CD4-positive, alpha-beta T cell treated with Interleukin-12 subunit alpha and Interleukin-12 subunit beta, for 1 hour (primary cell): ENCODE measurements around the gene PYCR2.
A peak's percentile ranks its signal among the peaks of the same experiment; 100 is the strongest.

Experiments
- DNase-seq: peaks from one replicate; pipeline ENCODE4 v3.0.0-alpha.2; 2020

Gene PYCR2

DNA sequence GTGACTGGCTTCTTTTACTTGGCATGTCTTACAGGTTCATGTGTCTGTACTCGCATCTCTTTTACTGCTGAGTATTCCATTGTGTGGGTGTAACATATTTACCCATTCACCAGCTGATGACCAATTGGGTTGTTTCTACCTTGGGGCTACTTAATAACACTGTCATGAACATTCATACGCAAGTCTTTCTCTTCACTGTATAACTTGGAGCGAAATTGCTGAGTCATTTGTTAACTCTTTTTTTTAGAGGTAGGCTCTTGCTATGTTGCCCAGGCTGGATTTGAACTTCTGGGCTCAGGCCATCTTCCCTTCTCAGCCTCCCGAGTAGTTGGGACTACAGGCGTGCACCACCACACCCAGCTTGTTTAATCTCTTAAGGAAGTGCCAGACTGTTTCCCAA lies 6.5 kb downstream of the PYCR2 start:
- no peak for DNase-seq

DNA sequence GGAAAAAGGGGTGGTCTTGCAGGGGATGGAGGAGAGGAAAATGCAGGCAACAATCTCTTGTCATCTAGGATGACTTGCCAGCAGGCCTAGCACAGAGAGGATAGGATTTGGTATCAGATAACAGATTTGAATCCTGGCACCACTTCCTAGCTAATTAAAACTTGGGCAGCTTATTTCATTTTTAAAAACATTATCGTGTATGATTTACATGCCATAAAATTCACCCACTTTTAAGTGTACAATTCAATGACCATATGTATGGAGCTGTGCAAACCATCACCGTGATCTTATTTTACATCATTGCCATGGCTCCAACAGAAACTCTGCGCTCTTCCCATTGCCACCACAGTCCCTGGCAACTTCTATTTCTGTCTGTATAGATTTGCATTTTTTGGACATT lies 6.9 kb downstream of the PYCR2 start:
- DNase-seq: no peak

DNA sequence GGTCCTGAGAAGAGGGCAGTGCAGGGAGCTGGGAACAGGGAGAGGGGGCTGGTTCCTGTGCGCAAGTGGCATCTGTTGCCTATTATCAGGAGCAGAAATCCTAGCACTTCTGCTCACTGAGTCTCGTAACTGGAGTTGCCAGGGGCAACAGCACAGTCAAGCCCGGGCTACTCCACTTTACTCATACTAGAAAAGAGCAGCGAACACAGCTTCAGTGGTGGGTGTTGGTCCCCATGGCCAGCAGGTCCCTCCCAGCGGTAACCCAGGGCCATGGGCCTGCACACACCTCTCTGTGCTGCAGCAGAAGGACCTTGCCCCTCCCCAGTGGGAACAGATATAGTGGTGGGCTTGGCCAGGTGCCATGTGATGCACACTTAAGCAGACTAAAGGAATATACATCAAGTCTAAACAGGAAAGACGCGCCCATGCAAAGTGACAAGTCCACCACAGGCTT lies 8.5 kb downstream of the PYCR2 start:
- DNase-seq: no peak

DNA sequence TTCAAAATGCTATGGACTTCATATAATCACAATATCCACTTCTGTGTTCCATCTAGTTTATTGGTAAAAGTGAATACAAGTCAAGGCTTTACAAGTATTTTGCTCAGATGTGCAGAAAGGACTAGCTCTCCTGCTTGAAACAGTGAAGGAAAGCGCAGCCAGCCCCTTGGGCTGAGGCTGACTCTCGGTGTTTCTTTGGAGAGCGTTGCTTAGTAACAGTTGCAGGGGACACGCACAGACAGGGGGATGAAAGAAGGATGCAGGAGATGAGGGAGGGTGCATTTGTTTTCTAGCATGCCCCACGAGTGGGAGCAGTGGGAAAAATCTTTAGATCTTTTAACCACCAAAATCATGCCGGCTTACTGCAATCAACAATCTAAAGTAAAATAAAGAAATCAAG lies 9.1 kb downstream of the PYCR2 start:
- no peak for DNase-seq

DNA sequence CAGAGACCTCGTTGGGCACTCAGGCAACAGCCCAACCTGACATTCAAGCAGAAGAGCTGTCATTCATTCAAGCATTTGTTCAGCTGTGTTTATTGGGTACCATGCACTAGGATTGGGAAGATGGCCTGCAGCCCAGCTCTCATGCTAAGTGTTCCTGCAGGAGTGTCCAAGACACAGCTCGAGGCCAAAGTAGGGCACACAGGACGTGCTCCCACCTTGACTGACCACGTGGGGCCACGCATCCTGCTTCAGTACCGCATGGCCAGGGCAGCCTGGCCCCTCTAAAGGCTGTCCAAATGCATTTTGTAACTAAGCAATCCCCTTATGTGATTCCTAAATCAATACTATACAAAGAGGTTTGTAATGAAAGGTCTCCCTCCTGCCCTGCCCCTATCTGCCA lies 9.7 kb downstream of the PYCR2 start:
- no peak for DNase-seq

DNA sequence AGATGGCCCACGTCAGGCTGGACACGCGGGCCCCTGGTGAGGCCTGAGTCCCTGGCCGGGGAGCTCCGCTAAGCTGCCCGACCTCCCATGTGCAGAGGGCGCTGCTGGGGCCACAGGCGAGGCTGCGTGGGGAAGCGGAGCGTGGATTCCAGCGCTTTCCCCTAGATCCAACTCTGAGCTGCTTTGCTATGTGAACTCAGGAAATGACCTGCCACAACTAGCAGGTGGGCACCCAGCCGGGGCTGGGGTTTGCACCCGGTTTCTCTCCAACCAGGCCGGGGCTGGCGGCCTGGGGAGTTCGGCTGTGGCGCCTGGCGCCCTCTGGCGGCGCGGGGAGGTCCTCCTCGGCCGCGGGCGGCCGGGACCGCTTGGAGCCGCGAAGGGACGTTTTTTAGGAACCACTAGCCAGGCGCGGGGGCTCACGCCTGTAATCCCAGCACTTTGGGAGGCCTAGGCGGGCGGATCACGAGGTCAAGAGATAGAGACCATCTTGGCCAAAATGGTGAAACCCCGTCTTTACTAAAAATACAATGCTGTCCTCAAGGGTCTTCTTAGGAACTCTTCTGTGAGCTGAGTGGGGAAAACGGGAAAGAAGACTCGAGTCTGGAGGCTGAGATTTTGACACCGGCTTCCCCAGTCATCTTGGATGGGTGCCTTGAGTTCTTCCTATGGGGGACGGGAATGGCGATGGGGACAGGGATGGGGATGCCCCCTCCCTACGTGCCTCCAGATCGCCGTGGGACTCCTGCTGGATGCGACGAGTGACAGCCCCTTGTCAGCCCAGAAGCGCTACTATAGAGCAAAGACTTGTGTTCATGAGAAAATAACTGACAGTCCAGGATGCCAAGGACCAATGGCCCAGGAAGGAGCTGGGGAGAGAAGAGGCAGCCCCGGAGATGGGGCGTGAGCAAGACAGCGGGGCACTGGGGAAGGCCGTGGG lies 12.6 kb downstream of the PYCR2 start:
- DNase-seq: peak; percentile 74

DNA sequence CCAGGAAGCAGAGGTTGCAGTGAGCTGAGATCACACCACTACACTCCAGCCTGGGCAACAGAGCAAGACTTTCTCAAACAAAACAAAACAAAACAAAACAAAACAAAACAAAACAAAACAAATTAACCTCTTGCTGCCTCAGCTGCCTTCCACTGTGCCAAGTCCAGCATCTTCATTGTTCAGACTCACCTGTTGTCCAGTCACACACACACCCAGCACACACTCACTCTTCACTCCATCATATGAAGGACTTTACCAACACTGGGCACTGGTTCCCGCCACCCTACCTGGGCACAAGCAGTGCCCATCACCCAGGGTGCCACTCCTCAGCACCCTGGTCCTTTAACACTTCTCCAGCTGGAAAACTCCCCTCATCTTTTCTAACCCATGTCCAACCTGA lies 14.6 kb downstream of the PYCR2 start:
- no peak for DNase-seq

DNA sequence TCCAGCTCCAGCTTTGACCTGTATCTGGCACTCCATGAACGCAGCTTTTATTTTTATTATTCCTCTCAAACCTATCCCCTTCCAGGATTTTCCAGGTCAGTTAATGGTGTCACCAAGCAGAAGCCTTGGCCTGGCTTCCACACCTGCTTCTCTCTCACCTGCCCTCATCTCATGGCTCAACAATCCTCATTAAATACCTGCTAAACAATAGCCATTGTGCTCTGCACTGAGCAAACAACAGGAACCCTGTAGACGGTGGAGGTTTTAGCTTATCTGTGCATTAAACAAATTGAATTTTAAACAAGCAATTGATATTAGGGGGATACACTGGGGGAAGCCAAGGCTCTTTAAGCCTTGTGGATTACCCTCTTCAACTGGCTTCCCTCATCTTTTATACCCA lies 15.3 kb downstream of the PYCR2 start:
- DNase-seq: no peak

DNA sequence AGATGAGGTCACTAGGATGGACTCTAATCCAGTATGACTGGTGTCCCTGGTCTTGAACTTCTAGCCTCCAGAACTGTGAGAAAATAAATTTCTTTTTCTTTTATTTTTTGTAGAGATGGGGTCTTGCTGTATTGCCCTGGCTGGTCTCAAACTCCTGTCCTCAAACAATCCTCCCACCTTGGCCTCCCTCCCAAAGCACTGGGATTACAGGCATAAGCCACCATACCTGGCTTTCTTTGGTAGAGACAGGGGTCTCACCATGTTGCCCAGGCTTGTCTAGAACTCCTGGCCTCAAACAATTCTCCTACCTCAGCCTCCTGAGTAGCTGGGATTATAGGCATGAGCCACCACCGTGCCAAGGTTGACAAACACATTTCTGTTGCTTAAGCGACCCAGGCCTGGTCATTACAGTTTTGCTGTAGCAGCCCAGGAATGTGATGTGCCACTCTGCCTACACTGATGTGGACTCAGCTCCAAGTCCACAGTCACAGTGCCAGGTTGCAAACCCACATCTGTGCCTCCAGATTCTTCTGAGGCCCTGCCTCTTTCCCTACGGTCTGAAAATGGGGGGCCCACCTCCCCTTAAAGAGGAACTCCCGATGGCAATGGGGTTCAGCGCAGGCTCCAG lies 15.9 kb downstream of the PYCR2 start:
- no peak for DNase-seq

DNA sequence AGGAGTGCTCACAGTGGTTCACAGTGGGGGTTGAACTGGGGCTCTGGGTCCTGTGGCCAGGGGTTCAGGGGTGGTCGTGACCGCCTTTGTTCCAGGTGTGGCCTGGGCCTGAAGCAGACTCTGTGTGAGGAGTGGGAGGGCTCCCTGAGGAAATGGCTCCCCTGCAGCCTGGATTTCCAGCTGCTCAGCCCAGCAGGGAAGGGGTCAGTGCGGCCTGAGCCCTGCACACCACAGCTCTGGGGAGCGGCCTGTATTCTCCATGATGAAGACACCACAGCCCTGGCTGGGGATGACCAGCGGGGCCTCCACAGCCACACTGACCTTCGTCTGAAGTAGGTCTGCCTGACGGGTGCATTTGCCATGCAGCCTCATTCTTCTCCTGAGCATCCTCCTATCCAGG lies 16.7 kb downstream of the PYCR2 start:
- DNase-seq: no peak

DNA sequence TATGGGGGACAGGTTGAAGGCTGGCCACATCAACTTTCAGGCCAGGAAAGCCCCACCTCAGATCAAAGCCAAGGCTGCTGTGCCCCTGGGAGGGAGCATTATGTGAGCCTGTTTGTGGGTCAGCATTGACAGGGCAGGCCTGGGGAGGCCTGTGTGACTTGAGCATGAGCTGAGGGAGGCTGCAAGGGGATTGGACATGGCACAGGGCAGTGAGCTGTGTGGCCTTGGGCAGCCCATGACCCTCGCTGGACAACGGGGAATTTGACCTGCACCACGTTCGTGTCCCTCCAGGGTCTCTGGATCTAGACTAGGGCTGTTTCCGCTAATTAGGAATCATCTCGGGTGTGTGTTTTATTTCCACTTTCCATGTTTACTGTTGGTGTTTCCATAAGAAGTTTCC lies 17.6 kb downstream of the PYCR2 start:
- DNase-seq: no peak

DNA sequence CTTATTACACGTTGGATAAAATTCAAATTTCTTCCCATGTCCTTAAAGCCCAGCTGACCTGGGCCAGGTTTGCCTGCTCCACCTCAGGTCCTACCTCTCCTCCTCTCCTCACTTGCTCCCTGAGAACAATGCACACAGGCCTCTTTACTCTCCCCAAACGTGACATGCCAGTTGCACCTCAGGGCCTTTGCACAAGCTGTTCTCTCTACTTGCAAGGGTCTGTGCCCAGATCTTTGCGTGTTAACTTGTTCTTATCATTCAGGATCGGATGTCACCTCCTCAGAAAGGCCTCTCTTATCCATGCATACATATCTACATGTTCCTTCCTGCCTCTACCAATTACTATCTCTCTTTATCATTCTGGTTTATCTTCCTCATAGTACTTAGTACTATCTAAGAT lies 20.4 kb downstream of the PYCR2 start:
- no peak for DNase-seq

DNA sequence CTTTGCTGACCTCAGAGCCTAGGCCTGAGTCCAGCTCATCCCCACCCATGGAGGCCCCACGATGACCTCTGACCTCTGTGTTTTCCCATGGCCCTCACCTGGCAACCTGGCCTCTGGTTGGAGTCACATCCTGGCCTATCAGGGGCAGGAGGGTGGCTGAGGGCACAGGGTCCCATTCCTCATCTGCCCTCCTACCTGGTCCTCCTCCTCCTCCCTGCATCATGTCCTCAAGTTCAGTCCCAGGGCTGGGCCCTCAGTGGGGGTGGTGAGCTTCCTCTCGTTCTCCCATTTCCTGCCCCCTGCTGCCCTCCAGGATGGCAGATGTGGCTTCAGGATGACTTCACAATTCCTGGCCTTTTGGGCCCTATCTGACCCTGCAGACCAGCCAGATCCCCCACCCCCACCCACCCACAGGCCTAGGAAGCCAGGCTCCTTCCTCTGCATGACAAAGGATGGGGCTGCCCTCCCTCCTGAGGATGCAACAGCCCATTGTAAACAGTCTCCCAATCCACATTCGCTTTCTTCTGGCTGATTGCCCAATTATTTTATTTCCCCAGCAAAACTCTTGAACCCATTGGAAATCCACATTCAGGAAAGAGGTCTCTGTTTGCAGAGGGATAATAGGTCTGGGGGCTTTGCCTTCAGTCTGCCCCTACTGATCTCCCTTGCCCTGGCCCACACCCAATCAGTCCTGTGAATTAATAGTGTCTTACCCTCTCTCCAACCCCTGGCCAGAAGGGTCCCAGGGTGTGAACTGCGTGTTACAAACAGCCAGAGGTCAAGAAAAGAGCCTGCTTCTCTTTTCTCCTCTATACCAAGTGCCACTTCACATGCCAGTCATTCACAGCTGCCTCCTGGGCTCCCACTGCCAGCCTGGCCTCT lies 24.8 kb downstream of the PYCR2 start:
- DNase-seq: no peak

DNA sequence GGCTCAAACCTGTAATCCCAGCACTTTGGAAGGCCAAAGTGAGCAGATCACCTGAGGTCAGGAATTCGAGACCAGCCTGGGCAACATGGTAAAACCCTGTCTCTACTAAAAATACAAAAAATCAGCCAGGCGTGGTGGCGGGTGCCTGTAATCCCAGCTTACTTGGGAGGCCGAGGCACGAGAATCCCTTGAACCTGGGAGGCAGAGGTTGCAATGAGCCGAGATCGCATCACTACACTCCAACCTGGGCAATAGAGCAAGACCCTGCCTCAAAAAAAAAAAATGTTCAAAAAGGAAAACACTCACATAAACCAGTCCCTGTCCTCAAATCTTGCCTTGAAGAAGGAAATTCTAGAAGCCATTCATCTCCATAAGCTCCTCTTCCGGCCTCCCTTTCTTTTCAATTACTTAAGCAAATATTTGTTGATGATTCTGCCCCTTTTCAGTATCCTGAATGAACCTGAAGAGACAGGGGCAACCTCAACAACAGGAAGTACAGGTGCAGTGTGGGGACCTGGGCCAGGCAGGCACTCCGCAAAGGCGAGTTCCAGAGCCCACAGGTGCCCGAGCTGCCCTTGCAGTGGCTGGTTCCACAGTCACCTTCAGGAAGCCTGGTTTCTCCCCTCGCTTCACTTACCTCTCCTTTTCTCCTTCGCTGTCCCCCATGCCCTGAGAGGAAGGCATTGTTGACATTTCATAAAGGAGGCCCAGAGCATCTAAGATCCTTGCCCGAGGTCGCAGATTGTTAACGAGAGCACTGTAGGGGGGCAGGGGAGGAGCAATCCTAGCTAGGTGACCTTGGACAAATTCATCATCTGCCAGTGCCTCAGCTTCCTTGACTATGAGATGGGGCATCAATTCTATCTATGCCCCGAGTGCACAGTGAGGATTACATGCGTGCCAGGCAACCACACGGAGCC lies 26.2 kb downstream of the PYCR2 start:
- peak; percentile 62 for DNase-seq

DNA sequence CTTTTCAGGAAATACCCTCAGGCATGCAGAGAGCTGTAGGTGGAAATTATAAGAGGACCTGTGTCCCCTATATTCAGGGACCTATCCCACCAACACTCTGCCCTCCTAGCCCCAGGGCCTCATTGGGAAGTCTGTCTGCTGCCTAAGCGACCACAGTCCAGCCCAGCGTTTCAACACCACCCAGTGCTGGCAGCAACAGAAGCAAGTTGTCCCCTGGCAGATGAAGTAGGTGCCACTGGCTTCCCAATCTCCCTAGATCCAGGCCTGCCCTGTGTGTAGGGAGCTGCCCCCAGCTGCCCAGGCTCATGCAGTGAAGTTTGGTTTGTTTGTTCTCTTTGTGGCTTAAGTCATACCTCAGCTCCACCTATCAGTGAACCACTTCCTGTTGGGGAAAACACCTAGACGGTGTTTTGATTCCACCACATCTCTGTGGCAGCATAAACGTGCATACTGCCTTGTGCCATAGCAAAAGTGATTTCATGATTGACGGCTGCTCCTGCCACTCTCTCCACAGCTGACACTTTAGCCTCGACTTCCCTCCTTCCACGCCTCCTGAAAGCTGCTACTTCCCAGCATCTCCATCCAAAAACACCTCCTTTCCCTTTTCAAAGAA lies 27.0 kb downstream of the PYCR2 start:
- DNase-seq: peak; percentile 88

DNA sequence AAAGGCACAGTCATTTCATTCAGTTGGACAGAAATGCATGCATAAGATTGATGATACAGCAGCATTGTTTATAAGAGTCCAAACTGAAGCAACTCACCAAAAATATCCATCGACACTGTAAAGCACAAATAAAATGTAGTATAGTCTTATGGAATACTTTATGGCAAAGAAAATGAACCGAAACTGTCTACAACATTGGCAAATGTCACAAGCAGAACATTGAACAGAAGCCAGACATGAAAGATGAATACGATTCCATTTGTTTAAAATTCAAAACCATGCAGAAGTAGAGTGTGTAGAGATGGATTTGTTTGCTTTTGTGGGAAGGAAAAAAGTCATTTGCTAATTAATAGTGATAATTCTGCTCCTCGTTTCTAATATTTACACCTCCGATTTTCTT lies 27.6 kb downstream of the PYCR2 start:
- DNase-seq: no peak

DNA sequence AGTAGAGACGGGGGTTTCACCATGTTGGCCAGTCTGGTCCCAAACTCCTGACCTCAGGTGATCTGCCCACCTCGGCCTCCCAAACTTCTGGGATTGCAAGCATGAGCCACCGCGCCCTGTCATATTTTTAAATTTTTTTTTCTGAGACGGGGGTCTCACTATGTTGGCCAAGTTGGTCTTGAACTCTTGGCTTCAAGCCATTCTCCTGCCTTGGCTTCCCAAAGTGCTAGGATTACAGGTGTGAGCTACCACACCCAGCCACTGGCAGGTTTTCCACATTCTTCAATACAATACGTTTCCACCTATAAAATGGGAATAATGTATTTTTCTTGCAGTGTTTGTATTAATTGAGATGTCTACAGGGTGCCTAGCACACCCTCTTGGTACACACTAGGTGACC lies 31.7 kb downstream of the PYCR2 start:
- no peak for DNase-seq

DNA sequence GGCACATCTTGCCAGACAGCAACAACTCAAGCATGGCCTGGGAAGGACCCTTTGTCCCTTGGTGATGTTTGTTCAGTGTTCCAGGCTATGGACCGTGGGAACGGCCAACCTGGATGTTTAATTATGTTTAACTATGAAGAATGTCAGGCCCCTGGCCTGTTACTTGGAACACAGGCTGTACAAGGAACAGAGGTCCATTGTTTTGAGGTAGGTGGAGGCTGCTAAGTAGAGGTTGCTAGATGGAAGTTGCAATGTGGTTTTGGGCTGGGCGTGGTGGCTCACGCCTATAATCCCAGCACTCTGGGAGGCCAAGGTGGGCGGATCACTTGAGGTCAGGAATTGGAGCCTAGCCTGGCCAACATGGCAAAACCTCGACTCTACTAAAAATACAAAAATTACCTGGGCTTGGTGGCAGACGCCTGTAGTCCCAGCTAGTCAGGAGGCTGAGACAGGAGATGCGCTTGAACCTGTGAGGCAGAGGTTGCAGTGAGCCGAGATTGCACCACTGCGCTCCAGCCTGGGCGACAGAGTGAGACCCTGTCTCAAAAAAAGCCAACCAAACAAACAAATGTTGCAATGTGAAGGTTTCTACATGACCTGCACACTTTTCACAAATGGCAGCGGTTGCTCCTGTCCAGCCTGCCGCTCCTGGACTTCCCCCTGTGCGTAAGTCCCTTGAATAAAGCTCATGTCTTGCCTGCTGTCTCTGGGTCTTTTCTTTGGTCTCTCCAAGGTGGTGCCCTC lies 32.6 kb downstream of the PYCR2 start:
- DNase-seq: no peak

DNA sequence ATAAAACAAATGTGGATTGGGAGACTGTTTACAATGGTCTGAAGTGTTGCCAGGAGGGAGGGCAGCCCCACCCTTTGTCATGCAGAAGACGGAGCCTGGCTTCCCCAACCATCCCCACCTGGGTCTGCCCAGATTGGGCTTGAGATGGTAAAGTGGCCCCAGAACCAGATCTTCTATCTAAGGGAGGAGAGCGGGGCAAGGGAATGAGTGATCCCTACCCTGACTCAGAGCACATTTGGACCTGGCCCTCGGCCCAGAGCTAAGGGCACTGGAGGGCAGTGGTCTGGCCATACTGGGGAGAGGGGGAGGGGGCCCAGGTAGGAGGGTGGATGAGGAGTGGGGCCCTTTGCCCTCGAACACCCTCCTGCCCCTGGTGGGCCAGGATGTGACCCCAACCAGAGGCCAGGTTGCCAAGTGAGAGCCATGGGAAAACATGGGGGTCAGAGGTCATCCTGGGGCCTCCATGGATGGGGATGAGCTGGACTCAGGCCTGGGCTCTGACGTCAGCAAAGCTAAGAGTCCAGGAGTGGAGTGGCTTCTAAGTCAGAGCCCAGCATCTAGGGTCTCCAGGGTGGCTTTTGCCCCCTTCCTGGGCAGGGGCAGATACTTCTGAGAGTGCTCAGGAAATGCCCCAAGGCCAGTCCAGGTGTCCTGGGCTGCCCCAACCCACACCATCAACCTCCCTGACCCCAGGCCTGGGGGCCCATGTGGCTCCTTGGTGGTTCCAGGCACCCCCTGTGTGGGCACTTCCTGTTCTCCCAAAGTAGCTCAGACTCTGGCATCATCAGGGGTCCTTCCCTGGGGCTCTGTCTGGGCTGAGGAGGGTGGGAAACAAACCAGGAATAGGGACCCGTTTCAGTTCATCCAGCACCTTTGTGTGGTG lies 33.5 kb downstream of the PYCR2 start:
- DNase-seq: no peak

DNA sequence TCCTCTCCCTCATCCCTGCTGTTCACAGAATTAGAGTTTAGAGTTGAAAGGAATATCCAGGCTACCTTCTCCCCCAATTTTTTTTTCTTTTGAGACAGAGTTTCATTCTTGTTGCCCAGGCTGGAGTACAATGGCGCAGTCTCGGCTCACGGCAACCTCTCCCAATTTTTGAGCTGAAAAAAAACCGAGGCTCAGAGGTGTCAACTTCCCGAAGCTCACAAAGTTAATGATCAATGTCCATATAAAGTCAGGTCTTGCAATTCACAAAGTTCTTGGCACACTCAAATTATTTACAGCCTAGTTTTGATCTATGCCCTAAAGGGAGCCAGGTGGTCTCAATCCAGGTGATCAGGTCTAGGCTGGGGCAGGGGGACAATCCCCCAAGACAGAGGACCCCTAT lies 34.3 kb downstream of the PYCR2 start:
- DNase-seq: no peak
